ENCODE data around the gene PDE11A. TPM values are rescaled to one million over a fixed set of nuclear protein-coding genes. Genes with fewer than 3 reads are reported as not detected.

The PDE11A gene
- total and polyA plus RNA-seq, 8 donors: under 0.01 to 0.87 (median 0.40) TPM; not detected in 2

DNA sequence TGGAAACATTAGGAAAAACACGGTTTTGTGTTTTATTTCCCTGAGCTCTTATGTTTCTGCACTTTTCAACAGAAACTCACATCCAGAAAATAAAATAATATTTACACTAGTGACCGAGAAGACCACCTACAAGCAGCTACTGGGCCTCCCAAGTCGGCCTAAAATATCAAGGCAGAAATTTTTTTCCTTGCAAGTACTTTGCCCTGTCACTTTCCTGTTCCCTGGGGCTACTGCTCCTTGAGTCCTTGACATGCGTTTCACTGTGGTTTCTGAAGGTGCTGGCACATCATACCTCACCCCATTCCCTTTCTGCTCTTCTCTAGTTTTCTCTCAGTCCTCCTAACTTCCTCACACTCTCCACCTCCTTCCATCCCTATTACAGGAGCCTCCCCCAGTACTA, 400.9 kb downstream of the PDE11A start:
- H3K4me3 ChIP-seq: no peak overlapping the region
- no peaks in the 10 kb centered on the region for H3K27me3 ChIP-seq
- intact Hi-C loops (cut with DNase I; ENCODE audit: low total_unique reads): no loop called here
- WGBS, 5 donors: 58 to 61% (median 59%) methylated on average over 4 of the region's 4 CpGs
- H3K9me3 ChIP-seq: no peaks in the 10 kb centered on the region
- no peak for DNase-seq
- no peak overlapping the region for H3K27ac ChIP-seq
- TF ChIP-seq EP300 (IDR thresholded peaks at IDR 0.05): no peak
- no peak for TF ChIP-seq POLR2A (IDR thresholded peaks at IDR 0.05)
- TF ChIP-seq POLR2AphosphoS5 (IDR thresholded peaks at IDR 0.05): no peak
- TF ChIP-seq, protein P1, sequence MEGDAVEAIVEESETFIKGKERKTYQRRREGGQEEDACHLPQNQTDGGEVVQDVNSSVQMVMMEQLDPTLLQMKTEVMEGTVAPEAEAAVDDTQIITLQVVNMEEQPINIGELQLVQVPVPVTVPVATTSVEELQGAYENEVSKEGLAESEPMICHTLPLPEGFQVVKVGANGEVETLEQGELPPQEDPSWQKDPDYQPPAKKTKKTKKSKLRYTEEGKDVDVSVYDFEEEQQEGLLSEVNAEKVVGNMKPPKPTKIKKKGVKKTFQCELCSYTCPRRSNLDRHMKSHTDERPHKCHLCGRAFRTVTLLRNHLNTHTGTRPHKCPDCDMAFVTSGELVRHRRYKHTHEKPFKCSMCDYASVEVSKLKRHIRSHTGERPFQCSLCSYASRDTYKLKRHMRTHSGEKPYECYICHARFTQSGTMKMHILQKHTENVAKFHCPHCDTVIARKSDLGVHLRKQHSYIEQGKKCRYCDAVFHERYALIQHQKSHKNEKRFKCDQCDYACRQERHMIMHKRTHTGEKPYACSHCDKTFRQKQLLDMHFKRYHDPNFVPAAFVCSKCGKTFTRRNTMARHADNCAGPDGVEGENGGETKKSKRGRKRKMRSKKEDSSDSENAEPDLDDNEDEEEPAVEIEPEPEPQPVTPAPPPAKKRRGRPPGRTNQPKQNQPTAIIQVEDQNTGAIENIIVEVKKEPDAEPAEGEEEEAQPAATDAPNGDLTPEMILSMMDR (IDR thresholded peaks at IDR 0.05): no peak
- no peaks in the 10 kb centered on the region for H3K36me3 ChIP-seq
- no peaks in the 10 kb centered on the region for H3K4me1 ChIP-seq

GRCh38 chr2:177670791-177671535, 401.6 kb downstream of the PDE11A start:
- TF ChIP-seq, protein P1 (IDR thresholded peaks at IDR 0.05): no peak
- TF ChIP-seq POLR2A (IDR thresholded peaks at IDR 0.05) (no peak), EP300 (IDR thresholded peaks at IDR 0.05) (no peak), POLR2AphosphoS5 (IDR thresholded peaks at IDR 0.05) (no peak)
- intact Hi-C loops (cut with DNase I; ENCODE audit: low total_unique reads): no loop called here
- Histone ChIP-seq H3K4me3 (no peak overlapping the region), H3K27ac (no peak overlapping the region), H3K4me1 (no peaks in the 10 kb centered on the region), H3K9me3 (no peaks in the 10 kb centered on the region), H3K27me3 (no peaks in the 10 kb centered on the region), H3K36me3 (no peaks in the 10 kb centered on the region)
- 60 to 73% (median 72%) methylated on average over 2 of the region's 2 CpGs for WGBS, 5 donors
- DNase-seq: no peak

DNA sequence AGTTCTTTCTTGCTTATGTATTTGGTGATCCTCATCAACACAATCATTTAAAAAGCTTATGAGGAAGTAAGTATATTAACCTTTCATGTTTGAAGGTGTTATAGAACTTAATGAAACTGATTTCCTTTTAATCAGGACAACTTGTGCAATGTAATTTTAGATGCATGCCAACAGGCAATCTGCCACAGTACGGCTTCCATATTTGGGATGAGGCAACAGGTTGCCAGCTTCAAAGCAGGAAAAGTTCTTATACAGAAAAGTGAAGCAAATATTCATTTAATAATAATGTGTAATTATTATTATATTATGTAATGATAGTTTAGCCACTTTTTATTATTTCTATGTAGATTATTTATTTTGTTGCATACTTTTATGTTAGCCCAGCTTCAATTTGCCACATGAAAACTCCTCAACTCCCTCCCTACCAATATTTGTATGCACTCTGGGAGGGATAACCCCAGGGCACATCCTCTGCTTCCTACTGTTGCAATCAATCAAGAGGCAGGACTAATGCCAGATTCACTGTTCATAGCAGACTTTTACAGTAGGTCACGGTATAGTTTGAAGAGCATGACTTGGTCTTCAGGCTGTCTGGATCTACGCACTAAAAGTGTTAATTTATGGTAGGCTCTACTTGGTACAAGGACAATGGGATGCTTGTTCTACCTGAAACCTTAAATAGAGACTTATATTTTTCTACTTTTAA, 402.8 kb downstream of the PDE11A start:
- H3K4me3 ChIP-seq: no peak overlapping the region
- WGBS, 5 donors: 83 to 89% (median 86%) methylated on average over 3 of the region's 3 CpGs
- no peak overlapping the region for H3K27ac ChIP-seq
- H3K4me1 ChIP-seq: no peaks in the 10 kb centered on the region
- DNase-seq: no peak
- no peaks in the 10 kb centered on the region for H3K36me3 ChIP-seq
- intact Hi-C loops (cut with DNase I; ENCODE audit: low total_unique reads): no loop called here
- TF ChIP-seq POLR2A (IDR thresholded peaks at IDR 0.05): no peak
- no peak for TF ChIP-seq EP300 (IDR thresholded peaks at IDR 0.05)
- TF ChIP-seq, protein P1 (IDR thresholded peaks at IDR 0.05): no peak
- no peak for TF ChIP-seq POLR2AphosphoS5 (IDR thresholded peaks at IDR 0.05)
- H3K27me3 ChIP-seq: no peaks in the 10 kb centered on the region
- H3K9me3 ChIP-seq: no peaks in the 10 kb centered on the region

DNA sequence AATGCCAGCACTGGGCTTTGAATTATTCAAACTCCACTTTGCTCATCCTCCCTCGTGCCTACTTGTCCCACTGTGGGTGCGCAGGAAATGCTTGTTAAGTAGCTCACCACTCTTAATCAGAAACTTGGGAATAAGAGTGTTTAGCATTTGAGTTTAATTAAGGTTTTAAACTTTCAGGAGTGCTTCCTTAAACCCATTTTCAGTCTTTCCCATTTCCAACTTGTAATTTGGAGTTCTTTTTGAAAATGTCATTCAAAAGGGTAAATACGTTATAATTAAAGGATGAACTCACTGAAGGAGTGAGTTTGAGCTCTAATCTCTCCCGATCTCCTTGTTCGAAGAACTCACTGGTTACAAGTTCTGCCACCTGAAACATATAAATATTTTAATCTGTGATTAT, 403.4 kb downstream of the PDE11A start:
- Histone ChIP-seq H3K27ac (no peak overlapping the region), H3K27me3 (no peaks in the 10 kb centered on the region), H3K4me1 (no peaks in the 10 kb centered on the region), H3K9me3 (no peaks in the 10 kb centered on the region), H3K4me3 (no peak overlapping the region), H3K36me3 (no peaks in the 10 kb centered on the region)
- no peak for TF ChIP-seq POLR2AphosphoS5 (IDR thresholded peaks at IDR 0.05)
- TF ChIP-seq EP300 (IDR thresholded peaks at IDR 0.05): no peak
- WGBS, 5 donors: 81 to 90% (median 87%) methylated on average over 5 of the region's 5 CpGs
- no peak for DNase-seq
- intact Hi-C loops (cut with DNase I; ENCODE audit: low total_unique reads): no loop called here

DNA sequence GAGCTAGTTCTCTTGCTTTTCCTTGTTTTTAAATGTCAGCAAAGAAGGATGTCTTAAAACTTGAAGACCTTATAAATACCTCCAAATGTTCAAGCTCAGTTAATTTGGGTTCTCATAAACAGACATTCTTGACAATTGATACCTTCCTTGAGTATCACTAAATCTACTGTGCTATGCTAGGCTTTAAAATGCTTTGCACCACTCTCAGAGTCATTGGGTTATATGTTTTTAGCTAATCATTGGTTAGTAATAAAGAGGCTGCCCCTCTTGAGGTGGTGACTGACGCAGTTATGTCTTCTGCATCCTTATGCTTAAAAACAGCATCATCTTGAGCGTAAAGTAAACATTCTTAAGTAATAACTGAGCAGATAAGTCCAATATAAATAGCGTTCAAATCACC, 404.0 kb downstream of the PDE11A start:
- Histone ChIP-seq H3K4me3 (no peak overlapping the region), H3K9me3 (no peaks in the 10 kb centered on the region), H3K27me3 (no peaks in the 10 kb centered on the region), H3K4me1 (no peaks in the 10 kb centered on the region), H3K27ac (no peak overlapping the region), H3K36me3 (no peaks in the 10 kb centered on the region)
- WGBS, 5 donors: 92 to 97% (median 96%) methylated on average over 3 of the region's 3 CpGs
- DNase-seq: no peak
- intact Hi-C loops (cut with DNase I; ENCODE audit: low total_unique reads): no loop called here
- no peak for TF ChIP-seq EP300 (IDR thresholded peaks at IDR 0.05)
- TF ChIP-seq, protein P1 (IDR thresholded peaks at IDR 0.05): no peak
- TF ChIP-seq POLR2AphosphoS5 (IDR thresholded peaks at IDR 0.05): no peak
- TF ChIP-seq POLR2A (IDR thresholded peaks at IDR 0.05): no peak
